GM20431 (cell line): ENCODE measurements around the gene VILL.
"Not testable (repeated sequence)": the region's sequence is repeated elsewhere in the genome, so short reads cannot be mapped to it uniquely, and the experiment has no call there.

Experiments
- in situ Hi-C: fragments of 300-500 bp; cut with MseI, MboI; formaldehyde crosslinking; loops from one replicate; pipeline ENCODE4 v1.15.0; 2020; ENCODE audit warnings: low sequenced_read_pairs; ENCODE audit not compliant: unreplicated experiment

The VILL gene

DNA sequence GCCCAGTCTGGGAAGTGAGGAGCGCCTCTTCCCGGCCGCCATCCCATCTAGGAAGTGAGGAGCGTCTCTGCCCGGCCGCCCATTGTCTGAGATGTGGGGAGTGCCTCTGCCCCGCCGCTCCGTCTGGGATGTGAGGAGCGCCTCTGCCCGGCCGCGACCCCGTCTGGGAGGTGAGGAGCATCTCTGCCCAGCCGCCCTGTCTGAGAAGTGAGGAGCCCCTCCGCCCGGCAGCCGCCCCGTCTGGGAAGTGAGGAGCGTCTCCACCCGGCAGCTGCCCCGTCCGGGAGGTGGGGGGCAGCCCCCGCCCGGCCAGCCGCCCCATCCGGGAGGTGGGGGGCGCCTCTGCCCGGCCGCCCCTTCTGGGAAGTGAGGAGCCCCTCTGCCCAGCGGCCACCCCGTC is 62.7 kb downstream of the VILL start:
- in situ Hi-C loops, result not testable (repeated sequence)

DNA sequence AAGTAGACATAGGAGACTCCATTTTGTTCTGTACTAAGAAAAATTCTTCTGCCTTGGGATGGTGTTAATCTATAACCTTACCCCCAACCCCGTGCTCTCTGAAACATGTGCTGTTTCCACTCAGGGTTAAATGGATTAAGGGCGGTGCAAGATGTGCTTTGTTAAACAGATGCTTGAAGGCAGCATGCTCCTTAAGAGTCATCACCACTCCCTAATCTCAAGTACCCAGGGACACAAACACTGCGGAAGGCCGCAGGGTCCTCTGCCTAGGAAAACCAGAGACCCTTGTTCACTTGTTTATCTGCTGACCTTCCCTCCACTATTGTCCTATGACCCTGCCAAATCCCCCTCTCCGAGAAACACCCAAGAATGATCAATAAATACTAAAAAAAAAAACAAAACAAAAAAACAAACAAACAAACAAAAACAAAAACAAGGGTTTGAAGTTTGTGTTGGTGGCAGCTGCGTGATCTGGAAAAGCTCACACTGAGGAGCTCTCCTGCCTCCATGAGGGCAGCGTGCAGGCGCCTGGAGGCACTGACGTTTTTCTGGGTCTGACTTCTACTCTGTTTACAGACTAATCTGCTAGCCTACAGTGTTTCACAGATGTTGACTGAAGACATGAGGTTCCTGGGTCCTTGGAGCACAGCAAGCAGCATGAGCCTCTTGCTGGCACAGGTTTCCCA is 63.4 kb downstream of the VILL start:
- in situ Hi-C loops, result not testable (repeated sequence)

DNA sequence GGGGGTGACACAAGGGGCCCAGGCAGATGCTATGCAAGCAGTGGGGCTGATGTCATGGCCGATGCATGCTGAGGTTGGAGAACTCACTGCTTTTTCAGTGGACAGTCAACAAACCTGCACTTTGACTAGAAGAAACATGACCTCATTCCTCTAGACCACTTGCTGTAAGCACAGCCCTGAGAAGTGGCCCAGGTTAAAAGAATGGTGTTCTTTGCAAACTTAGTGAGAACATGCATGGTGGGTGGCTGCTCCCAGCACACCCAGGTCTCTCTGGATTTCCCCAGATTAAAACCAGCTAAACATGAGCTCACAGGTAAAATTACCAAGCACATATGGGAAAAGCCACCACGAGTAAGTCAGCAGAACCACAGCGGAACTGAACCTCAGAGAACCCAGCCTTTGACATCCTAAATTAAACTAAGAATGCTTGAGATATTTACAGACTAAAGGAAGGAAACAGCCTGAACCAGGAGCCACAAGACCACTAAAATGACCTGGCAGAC is 64.0 kb downstream of the VILL start:
- in situ Hi-C loops, result no loop called here
